Activated naive CD8-positive, alpha-beta T cell (primary cell): ENCODE results near the gene LCN12.

Experiments
- H3K27ac Mint-ChIP-seq: one replicate; pipeline ENCODE4 v1.8.0; 2021; ENCODE audit warnings: mixed read lengths
- H3K27me3 Mint-ChIP-seq: one replicate; pipeline ENCODE4 v1.8.0; 2021; ENCODE audit warnings: mixed read lengths
- H3K36me3 Mint-ChIP-seq: one replicate; pipeline ENCODE4 v1.8.0; 2021; ENCODE audit warnings: mixed read lengths
- H3K4me1 Mint-ChIP-seq: one replicate; pipeline ENCODE4 v1.8.0; 2021; ENCODE audit warnings: low read depth, mixed read lengths
- H3K4me3 Mint-ChIP-seq: one replicate; pipeline ENCODE4 v1.8.0; 2021; ENCODE audit warnings: mild to moderate bottlenecking, mixed read lengths
- H3K9me3 Mint-ChIP-seq: one replicate; pipeline ENCODE4 v1.8.0; 2021; ENCODE audit warnings: low read depth, mixed read lengths

Gene LCN12

DNA sequence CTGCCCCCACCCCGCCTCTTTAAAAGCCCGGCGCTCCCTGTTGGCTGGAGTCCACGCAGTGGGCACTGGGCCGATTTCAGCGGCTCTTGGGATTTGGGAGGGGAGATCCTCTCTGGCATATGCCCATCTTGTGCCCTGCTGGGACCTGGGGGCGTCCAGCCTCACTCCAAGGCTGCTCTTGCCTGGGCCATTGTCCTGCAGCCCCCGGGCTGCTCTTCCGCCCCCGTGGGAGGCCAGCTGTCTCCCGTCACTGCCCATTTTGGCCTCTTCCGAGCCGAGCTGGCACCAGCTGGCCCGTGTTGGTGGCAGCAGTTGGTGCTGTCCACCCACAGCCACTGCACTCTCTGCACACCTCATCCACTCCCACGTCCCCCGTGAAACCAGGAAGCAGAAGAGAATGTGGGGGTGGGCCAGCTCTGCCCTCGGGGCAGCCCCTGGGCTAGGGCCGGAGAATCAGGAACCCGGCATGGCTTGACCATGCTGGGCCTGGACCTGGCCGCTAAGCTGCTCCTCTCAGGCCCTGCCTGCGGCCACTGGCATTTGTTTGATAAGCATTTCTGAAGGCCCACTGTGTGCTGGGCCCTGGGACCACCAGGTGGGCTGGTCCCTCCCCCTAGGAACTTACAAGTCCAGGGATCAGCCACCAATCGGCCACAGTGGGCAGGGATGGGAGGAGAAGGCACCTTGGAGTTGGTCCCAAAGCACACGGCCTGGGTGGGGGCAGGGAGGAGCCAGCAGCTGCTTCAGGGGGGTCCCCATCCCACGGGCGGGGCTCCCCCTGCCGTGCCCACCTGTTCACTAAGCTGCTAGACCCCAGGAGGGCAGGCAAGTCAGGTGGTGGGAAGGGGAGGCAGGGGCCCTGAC, 4.8 kb upstream of the LCN12 start:
- H3K4me1 Mint-ChIP-seq = peaks cover 5% of the 10 kb centered on the region
- H3K36me3 Mint-ChIP-seq = no peaks in the 10 kb centered on the region
- no peak overlapping the region for H3K27ac Mint-ChIP-seq
- H3K9me3 Mint-ChIP-seq = no peaks in the 10 kb centered on the region
- no peak overlapping the region for H3K4me3 Mint-ChIP-seq
- H3K27me3 Mint-ChIP-seq = no peaks in the 10 kb centered on the region

DNA sequence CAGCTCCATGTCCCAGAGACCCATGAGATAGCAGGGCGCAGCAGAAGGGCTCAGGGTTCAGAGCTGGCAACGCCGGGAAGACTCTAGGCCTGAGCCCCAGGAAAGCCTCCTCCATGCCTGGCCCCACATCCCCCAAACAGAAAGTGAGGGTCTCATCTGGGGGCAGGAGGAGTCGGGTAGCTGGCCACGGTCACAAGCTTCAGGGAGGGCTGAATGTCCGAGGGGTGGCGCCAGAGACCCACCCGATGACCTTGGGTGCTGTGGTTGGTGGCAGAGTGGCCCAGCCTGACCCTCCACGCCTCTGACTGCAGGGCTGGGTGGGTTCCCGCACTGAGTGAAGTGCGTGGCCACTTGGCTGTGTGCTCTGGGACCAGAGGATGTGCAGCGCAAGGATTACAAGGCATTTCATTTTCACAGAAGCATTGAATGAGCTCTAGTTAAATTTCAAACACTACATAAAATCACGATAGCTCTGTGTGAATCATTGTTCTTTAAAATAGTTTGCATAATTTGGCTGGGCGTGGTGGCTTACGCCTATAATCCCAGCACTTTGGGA, 4.0 kb upstream of the LCN12 start:
- Mint-ChIP-seq H3K4me1 (peaks cover 5% of the 10 kb centered on the region), H3K27ac (no peak overlapping the region), H3K36me3 (no peaks in the 10 kb centered on the region), H3K9me3 (no peaks in the 10 kb centered on the region), H3K27me3 (no peaks in the 10 kb centered on the region), H3K4me3 (peak overlapping the region; percentile 47)

DNA sequence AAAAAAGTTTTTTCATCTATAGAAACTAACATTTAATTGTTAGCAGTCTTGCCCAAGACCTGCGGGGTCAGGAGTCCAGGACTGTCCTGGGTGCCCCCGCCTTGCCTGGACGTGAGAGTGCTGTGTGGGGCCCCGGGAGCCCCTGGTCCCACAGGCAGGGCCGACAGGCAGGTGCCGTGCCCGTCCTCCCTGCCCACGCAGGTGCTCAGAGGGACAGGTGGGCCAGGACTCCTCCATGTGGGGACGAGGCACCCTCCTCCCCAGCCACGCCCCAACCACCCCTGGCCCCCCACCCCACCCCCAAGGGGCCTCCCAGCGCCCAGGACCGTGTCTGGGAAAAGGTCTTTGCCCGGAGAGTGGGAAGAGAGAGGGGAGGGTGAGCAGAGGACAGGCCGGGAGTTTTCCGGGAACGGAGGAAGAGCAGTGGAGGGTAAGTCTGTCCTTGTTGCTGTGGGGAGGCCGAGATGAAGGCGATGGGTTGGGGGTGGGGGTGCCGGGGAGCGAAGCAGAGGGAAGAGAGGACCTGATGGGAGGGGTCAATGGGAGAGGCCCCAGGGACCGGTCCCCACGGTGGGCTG, 2.7 kb upstream of the LCN12 start:
- Mint-ChIP-seq H3K27ac (peak overlapping the region; percentile 81), H3K27me3 (no peaks in the 10 kb centered on the region), H3K4me3 (peak overlapping the region; percentile 84), H3K4me1 (peaks cover 5% of the 10 kb centered on the region), H3K9me3 (no peaks in the 10 kb centered on the region), H3K36me3 (no peaks in the 10 kb centered on the region)

DNA sequence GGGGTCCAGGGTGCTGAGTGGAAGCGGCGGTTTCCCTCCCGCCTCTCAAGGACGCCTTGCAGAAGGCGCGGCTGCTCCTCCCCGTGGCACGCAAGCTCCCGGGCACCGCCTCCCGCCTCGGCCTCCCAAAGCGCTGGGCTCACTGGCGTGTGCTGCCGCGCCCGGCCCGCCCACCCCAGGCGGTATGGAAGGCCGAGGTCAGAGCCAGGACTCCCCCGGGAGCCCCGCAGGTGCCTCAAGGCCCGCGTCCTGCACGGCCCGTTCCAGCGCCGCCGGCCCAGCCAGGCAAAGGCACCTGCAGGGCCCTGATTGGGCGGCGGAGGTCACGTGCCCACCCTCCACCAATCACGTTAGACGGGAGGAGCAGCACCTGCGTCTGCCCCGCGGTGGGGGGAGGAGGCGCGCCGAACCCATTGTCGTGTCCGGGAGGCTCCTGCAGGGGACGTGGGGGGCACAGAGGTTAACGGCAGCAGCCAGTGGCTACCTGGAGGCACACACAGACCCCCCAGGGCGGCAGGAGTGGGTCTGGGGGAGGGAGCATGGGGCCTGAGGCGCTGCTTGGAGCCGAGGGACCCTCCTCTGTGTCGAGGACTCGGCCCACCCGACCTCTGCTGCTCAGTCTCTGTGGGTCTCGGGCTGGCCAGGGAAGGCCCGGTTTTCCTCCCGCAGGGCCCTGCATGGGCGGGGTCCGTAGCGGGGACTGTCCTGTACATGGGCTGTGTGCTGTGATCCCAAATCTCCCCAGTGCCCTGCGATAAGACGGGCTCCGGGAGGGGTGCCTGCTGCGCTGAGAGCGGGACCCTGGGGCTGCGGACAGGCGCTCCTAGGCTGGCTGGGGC, 2.0 kb upstream of the LCN12 start:
- Mint-ChIP-seq H3K27ac (peak overlapping the region; percentile 81), H3K36me3 (no peaks in the 10 kb centered on the region), H3K27me3 (no peaks in the 10 kb centered on the region), H3K4me3 (peak overlapping the region; percentile 84), H3K4me1 (peaks cover 2% of the 10 kb centered on the region), H3K9me3 (no peaks in the 10 kb centered on the region)

DNA sequence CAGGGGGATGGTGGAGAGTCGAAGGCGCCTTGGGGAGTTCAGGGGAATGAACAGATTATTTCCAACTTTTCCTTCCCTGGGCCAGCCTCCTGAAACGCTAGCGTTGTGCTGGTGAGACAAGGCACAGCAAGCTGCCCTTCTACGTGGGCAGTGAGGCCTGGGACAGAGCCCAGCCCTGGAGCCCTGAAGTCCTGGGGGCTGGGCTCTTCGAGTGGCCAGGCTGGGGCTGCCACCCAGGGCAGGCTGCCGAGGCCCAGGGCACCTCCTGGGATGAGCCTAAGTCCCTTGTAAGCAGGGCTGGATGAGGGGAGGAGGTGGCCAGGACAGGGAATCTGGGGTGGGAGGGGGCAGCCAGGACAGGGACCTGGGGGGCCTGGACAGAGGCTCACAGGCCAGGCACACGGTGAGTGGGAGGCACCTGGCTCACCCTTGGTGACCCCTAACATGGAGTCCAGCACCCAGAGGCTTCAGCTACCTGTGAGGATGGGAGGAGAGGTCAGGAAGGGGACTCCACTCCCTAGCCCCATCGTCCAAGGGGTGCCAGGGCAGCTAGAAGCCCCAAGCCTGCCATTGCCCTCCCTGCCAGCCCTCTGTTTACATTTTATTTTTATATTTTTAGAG, 1.3 kb upstream of the LCN12 start:
- Mint-ChIP-seq H3K36me3 (no peaks in the 10 kb centered on the region), H3K27me3 (no peaks in the 10 kb centered on the region), H3K27ac (peak overlapping the region; percentile 64), H3K4me3 (peak overlapping the region; percentile 73), H3K9me3 (no peaks in the 10 kb centered on the region), H3K4me1 (peaks cover 2% of the 10 kb centered on the region)

DNA sequence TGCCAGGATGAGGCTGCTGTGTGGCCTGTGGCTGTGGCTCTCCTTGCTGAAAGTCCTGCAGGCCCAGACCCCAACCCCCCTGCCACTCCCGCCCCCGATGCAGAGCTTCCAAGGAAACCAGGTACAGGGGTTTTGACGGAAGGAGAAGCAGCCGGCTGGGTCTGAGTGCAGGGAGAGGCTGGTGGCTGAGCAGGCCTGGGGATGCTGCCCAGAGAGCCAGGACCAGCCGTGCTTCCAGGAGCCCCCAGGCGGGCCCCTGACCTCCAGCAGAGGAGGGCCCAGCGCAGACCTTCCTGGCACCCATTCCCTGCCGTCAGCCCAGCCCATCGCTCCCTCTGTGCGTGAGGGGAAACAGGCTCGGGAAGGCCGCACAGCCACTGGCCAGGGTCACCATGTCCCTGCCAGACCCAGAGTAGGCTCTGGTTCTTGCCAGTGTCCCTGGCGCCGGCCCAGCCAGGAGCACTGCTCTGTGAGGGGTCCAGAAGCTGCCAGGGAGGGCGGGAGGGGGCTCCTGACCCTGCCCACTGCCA, 313 bp downstream of the LCN12 start:
- H3K9me3 Mint-ChIP-seq = no peaks in the 10 kb centered on the region
- H3K36me3 Mint-ChIP-seq = no peaks in the 10 kb centered on the region
- no peak overlapping the region for H3K4me3 Mint-ChIP-seq
- H3K27me3 Mint-ChIP-seq = no peaks in the 10 kb centered on the region
- no peak overlapping the region for H3K27ac Mint-ChIP-seq
- H3K4me1 Mint-ChIP-seq = peaks cover 2% of the 10 kb centered on the region

DNA sequence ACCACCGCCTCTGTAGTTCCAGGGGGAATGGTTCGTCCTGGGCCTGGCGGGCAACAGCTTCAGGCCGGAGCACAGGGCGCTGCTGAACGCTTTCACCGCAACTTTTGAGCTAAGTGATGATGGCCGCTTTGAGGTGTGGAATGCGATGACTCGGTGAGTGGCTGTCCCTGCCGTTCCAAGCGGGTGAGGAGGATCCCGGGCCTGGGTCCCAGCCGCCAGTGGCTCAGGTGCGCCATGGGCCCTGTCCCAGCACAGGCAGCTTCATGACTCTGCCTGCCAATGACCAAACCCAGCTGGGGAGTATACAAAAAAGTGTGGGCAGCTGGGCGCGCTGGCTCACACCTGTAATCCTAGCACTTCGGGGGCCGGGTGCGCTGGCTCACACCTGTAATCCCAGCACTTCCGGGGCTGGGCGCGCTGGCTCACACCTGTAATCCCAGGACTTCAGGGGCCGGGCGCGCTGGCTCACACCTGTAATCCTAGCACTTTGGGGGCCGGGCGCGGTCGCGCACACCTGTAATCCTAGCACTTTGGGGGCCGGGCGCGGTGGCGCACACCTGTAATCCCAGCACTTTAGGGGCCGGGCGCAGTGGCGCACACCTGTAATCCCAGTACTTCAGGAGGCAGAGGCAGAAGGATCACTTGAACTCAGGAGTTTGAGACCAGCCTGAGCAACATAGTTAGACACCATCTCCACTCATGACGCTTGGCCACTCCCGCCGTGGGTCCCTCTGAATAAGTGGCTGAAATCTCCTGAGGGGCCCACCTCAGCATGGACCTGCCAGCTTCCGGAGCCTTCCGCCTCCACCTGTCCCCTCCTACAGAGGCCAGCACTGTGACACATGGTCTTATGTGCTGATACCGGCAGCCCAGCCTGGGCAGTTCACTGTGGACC, 1.1 kb downstream of the LCN12 start:
- no peaks in the 10 kb centered on the region for H3K27me3 Mint-ChIP-seq
- H3K36me3 Mint-ChIP-seq = no peaks in the 10 kb centered on the region
- H3K9me3 Mint-ChIP-seq = no peaks in the 10 kb centered on the region
- no peak overlapping the region for H3K4me3 Mint-ChIP-seq
- H3K27ac Mint-ChIP-seq = no peak overlapping the region
- peaks cover under 1% of the 10 kb centered on the region for H3K4me1 Mint-ChIP-seq

DNA sequence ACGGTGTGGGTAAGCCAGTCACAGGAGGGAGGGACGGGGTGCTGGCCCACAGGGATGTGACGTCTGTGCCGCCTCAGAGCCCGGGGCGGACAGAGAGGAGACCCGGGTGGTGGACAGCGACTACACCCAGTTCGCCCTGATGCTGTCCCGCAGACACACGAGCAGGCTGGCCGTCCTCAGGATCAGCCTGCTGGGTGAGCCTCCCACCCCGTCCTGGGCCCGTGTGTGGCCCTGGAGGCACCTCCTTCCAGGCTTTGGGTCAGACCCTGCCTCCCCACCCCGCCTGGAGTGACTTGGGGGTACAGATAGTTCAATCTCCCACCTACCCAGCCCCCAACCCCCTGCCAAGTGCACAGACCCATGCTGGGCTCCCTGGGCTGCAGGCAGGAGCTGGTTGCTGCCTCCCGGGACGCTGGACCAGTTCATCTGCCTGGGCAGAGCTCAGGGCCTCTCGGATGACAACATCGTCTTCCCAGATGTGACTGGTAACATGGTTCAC, 1.7 kb downstream of the LCN12 start:
- Mint-ChIP-seq H3K4me3 (no peak overlapping the region), H3K4me1 (no peaks in the 10 kb centered on the region), H3K27ac (no peak overlapping the region), H3K27me3 (no peaks in the 10 kb centered on the region), H3K36me3 (no peaks in the 10 kb centered on the region), H3K9me3 (no peaks in the 10 kb centered on the region)

DNA sequence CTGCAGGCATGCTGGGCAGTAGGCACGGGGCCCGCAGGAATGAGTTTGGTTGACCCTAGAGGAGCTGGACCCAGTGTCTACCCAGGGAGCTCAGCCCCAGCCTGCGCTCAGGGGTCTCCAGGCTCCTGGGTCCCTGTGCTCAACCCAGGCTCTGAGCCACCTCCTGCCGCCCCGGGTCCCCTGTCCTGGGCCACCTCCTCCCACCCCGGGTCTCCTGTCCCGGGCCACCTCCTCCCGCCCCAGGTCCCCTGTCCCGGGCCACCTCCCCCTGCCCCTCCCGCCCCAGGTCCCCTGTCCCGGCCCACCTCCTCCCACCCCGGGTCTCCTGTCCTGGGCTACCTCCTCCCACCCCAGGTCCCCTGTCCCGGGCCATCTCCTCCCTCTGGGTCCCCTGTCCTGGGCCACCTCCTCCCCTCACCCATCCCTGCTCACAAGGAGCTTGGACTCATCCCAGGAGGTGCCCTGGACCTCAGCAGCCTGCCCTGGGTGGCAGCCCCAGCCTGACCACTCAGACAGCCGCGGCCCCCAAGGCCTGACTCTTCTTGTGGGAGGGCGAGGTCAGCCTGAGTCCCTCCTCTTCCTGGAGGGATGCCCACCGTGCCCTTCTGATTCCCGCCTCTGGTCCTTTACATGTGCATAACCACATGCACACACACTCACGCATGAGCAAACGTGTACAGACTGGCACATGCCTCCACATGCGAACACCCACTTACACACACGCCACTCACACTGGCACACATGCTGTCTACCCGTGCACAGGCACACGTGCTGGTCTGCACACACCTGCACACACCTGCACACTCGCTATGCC, 2.4 kb downstream of the LCN12 start:
- H3K27me3 Mint-ChIP-seq = no peaks in the 10 kb centered on the region
- H3K4me1 Mint-ChIP-seq = peaks cover 2% of the 10 kb centered on the region
- H3K9me3 Mint-ChIP-seq = no peaks in the 10 kb centered on the region
- no peak overlapping the region for H3K27ac Mint-ChIP-seq
- no peak overlapping the region for H3K4me3 Mint-ChIP-seq
- no peaks in the 10 kb centered on the region for H3K36me3 Mint-ChIP-seq

DNA sequence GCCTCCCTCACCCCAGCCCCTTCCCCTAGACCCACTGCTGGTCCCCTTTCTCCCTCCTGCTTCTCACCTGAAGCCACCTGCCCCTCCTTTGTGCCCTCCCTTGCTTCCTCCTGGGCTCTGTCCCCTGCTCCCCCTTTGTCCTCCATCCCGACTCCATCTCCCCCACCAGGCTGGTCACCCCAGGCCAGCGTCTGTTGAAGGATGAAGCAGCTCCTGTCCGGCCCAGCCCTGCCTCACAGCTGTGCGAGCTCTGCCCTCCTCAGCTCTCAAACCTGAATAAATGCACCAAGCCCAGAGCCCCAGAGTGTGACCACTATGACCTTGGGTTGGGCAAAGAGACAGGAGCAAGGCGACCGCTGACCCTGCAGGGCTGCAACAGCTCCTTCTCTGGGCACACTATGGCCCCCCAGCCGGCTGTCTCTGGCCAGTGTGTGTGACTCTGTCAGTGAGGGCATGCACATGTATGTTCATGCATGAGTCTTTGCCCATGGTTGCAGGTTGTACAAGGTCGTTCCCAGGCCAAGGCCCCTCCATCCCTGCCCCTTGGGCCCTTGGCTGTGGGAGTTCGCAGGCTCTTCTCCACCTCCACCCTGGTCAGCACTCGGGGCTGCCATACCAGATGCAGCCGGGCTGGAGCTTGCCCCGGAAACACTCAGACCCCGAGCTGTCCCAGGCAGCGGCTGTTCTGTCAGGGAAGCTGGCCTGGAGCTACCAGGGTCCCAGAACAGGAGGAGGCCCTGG, 3.3 kb downstream of the LCN12 start:
- no peak overlapping the region for H3K4me3 Mint-ChIP-seq
- H3K9me3 Mint-ChIP-seq = no peaks in the 10 kb centered on the region
- H3K27ac Mint-ChIP-seq = no peak overlapping the region
- H3K27me3 Mint-ChIP-seq = no peaks in the 10 kb centered on the region
- H3K4me1 Mint-ChIP-seq = peaks cover 8% of the 10 kb centered on the region
- H3K36me3 Mint-ChIP-seq = no peaks in the 10 kb centered on the region

DNA sequence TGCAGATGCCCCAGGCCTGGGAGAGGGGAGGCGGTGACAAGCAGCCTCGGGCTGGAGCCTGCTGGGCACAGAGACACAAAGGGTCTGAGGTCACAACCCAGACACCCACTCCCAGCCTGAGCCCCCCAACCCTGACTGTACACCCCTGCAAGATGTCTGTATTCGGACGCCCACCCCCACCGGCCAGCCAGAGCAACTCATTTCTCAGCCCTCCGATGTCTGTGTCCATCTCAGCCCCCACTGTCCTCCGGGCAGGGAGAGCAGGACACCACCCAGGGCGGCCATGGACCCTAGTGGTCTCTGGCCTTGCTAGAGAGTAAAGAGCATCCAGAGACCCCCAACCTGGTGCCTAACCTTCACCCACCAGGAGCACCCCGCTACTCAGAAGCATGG, 3.9 kb downstream of the LCN12 start:
- Mint-ChIP-seq H3K4me1 (peaks cover 12% of the 10 kb centered on the region), H3K36me3 (no peaks in the 10 kb centered on the region), H3K27me3 (no peaks in the 10 kb centered on the region), H3K9me3 (no peaks in the 10 kb centered on the region), H3K27ac (no peak overlapping the region), H3K4me3 (no peak overlapping the region)

DNA sequence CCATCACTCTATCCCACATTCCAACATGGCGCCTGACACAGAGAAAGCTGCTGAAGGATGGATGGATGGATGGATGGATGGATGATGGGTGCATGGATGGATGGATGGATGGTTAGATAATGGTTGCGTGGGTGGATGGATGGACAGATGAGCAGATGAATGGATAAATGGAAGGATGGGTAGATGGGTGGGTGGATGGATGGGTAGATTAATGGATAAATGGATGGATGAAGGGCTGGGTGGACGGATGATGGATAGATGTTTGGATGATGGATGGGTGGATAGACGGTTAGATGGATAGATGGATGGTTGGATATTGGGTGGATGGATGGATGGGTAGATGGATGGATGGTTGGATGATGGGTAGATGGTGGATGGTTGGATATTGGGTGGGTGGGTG, 4.5 kb downstream of the LCN12 start:
- Mint-ChIP-seq H3K9me3 (no peaks in the 10 kb centered on the region), H3K4me3 (no peak overlapping the region), H3K36me3 (no peaks in the 10 kb centered on the region), H3K4me1 (peaks cover 13% of the 10 kb centered on the region), H3K27ac (no peak overlapping the region), H3K27me3 (no peaks in the 10 kb centered on the region)
